ENCODE data around the gene EMILIN3. TPM values are rescaled to one million over a fixed set of nuclear protein-coding genes. Genes with fewer than 3 reads are reported as not detected.

Gene EMILIN3
- total and polyA plus RNA-seq, 2 donors (not counting 3 experiments of a cell fraction or from before 2014, with no cell fraction given): 0.15 TPM; not detected in 1

DNA sequence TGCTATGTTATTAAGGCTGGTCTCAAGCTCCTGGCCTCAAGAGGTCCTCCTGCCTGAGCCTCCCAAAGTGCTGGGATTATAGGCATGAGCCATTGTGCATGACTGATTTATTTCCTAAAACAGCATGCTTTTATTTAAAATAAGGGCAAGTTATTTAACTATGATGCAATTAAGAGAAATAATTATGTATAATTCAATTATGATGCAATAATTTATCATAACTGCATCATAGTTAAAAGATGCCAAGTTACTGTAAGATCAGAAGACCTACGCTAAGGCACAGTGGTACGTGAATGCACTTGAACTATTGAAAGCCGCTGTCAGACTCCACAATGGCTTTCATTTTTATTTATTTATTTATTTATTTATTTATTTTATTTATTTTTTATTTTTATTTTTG is 24.3 kb upstream of the EMILIN3 start:
- no peak overlapping the region for H2AFZ ChIP-seq (ENCODE audit: low read depth, low read length)
- no peaks in the 10 kb centered on the region for H3K36me3 ChIP-seq (ENCODE audit: control insufficient read depth in 2 of 2, extremely low read depth in 1 of 2, insufficient read depth in 2 of 2, low read length in 2 of 2)
- BruUV-seq (replicated peaks): no TSS peak
- H3K27me3 ChIP-seq (ENCODE audit: control insufficient read depth in 2 of 2, insufficient read depth in 2 of 2, low read length in 2 of 2): peaks cover 0 to 1% of the 10 kb centered on the region in 2 experiments
- no peaks in the 10 kb centered on the region for H4K20me1 ChIP-seq (replicated peaks; ENCODE audit: control insufficient read depth, extremely low read depth, insufficient read depth, low read length)
- ChIA-PET POLR2A (no interaction called here), CTCF (no interaction called here)
- no peaks in the 10 kb centered on the region for H3K79me2 ChIP-seq (ENCODE audit: control insufficient read depth, insufficient read depth, low read length)
- H3K4me2 ChIP-seq (ENCODE audit: insufficient read depth, low read length): no peak overlapping the region
- H3K27ac ChIP-seq (ENCODE audit: insufficient read depth, low read depth, low read length): no peak overlapping the region
- H3K9me3 ChIP-seq (replicated peaks; ENCODE audit: control insufficient read depth, insufficient read depth, low read length): no peaks in the 10 kb centered on the region
- no peak for TF ChIP-seq POLR2A (IDR thresholded peaks at IDR 0.05; ENCODE audit: low read depth, low read length)
- H3K4me3 ChIP-seq (replicated peaks in 1 of 3; ENCODE audit: insufficient read depth in 1 of 3, low read depth in 1 of 3, low read length in 3 of 3): no peak overlapping the region
- H3K9ac ChIP-seq (replicated peaks; ENCODE audit: extremely low read depth, insufficient read depth, low read length): no peak overlapping the region
- no peaks in the 10 kb centered on the region for H3K9me1 ChIP-seq (replicated peaks; ENCODE audit: control insufficient read depth, extremely low read depth, insufficient read depth, low read length)
- intact Hi-C loops (cut with micrococcal nuclease): no loop called here
- DNase-seq (ENCODE audit: low read depth, low spot score): no peak
- H3K4me1 ChIP-seq (ENCODE audit: control insufficient read depth, extremely low read depth, insufficient read depth, low read length): no peaks in the 10 kb centered on the region
- dilution Hi-C loops (cut with MboI; ENCODE audit: extremely low pct_ligation_motif_present, low sequenced_read_pairs): no loop called here
- FAIRE-seq: no peak

DNA sequence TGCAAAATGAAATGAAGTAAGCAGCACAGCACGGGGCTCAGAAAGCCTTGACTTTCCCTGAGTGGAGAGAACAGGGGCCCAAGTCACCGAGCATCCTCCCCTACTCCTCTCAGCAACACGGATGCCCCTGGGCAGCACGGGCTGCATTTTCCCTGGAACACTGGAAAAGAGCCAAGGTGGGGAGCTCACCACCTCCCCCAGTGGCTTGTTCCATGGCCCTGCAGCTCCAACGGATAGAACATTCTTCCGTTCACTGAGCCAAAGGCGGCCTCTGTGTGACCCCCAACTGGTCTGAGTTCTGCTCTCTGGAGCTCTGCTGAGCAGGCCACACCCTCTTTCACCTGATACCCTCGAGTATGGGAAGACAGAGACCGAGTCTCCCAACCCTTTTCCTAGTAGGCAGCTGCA is 20.8 kb upstream of the EMILIN3 start:
- no TSS peak for BruUV-seq (replicated peaks)
- POLR2A ChIA-PET: no interaction called here

More for the DNA sequence above, 20.8 kb upstream of the EMILIN3 start:
- intact Hi-C loops (cut with micrococcal nuclease): no loop called here
- FAIRE-seq (no peak), DNase-seq (ENCODE audit: low read depth, low spot score) (no peak)
- dilution Hi-C loops (cut with MboI; ENCODE audit: extremely low pct_ligation_motif_present, low sequenced_read_pairs): no loop called here
- Histone ChIP-seq H3K27me3 (ENCODE audit: control insufficient read depth in 2 of 2, insufficient read depth in 2 of 2, low read length in 2 of 2) (peaks cover 2 to 3% of the 10 kb centered on the region in 2 experiments), H3K79me2 (ENCODE audit: control insufficient read depth, insufficient read depth, low read length) (no peaks in the 10 kb centered on the region), H3K27ac (ENCODE audit: insufficient read depth, low read depth, low read length) (no peak overlapping the region), H3K4me3 (replicated peaks in 1 of 3; ENCODE audit: insufficient read depth in 1 of 3, low read depth in 1 of 3, low read length in 3 of 3) (no peak overlapping the region), H3K4me1 (ENCODE audit: control insufficient read depth, extremely low read depth, insufficient read depth, low read length) (no peaks in the 10 kb centered on the region), H3K9me3 (replicated peaks; ENCODE audit: control insufficient read depth, insufficient read depth, low read length) (no peaks in the 10 kb centered on the region), H2AFZ (ENCODE audit: low read depth, low read length) (no peak overlapping the region), H3K9ac (replicated peaks; ENCODE audit: extremely low read depth, insufficient read depth, low read length) (no peak overlapping the region), H4K20me1 (replicated peaks; ENCODE audit: control insufficient read depth, extremely low read depth, insufficient read depth, low read length) (no peaks in the 10 kb centered on the region), H3K4me2 (ENCODE audit: insufficient read depth, low read length) (no peak overlapping the region), H3K9me1 (replicated peaks; ENCODE audit: control insufficient read depth, extremely low read depth, insufficient read depth, low read length) (no peaks in the 10 kb centered on the region), H3K36me3 (ENCODE audit: control insufficient read depth in 2 of 2, extremely low read depth in 1 of 2, insufficient read depth in 2 of 2, low read length in 2 of 2) (no peaks in the 10 kb centered on the region)
- CTCF ChIA-PET: interaction anchor here (0.7 to 1.2 kb wide), 2 partner anchors 11 to 24 kb away, joined by 3 read pairs; no protein-coding TSS in a partner anchor
- TF ChIP-seq, protein P1, sequence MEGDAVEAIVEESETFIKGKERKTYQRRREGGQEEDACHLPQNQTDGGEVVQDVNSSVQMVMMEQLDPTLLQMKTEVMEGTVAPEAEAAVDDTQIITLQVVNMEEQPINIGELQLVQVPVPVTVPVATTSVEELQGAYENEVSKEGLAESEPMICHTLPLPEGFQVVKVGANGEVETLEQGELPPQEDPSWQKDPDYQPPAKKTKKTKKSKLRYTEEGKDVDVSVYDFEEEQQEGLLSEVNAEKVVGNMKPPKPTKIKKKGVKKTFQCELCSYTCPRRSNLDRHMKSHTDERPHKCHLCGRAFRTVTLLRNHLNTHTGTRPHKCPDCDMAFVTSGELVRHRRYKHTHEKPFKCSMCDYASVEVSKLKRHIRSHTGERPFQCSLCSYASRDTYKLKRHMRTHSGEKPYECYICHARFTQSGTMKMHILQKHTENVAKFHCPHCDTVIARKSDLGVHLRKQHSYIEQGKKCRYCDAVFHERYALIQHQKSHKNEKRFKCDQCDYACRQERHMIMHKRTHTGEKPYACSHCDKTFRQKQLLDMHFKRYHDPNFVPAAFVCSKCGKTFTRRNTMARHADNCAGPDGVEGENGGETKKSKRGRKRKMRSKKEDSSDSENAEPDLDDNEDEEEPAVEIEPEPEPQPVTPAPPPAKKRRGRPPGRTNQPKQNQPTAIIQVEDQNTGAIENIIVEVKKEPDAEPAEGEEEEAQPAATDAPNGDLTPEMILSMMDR (IDR thresholded peaks at IDR 0.05; ENCODE audit: extremely low read depth in 1 of 2, insufficient read depth in 1 of 2, low read depth in 1 of 2, low read length in 2 of 2): peak in 1 of 2 donors; percentile 17
- TF ChIP-seq, protein P2, sequence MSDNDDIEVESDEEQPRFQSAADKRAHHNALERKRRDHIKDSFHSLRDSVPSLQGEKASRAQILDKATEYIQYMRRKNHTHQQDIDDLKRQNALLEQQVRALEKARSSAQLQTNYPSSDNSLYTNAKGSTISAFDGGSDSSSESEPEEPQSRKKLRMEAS (IDR thresholded peaks at IDR 0.05; ENCODE audit: insufficient read depth, insufficient read length): no peak
